ENCODE data around the gene FANCC.
"Not testable (repeated sequence)": the region's sequence is repeated elsewhere in the genome, so short reads cannot be mapped to it uniquely, and the experiment has no call there.

The FANCC gene

GRCh38 chr9:95226921-95227320 lies 90.6 kb downstream of the FANCC start:
- DNase-seq (ENCODE audit: low read depth), result no peak

- DNase-seq (ENCODE audit: low read depth), result no peak
Observed at GRCh38 chr9:95225726-95226106, 91.8 kb downstream of the FANCC start.

- DNase-seq (ENCODE audit: low read depth), result no peak
Observed at GRCh38 chr9:95225076-95225725, 92.3 kb downstream of the FANCC start.

GRCh38 chr9:95224376-95225019 lies 93.0 kb downstream of the FANCC start:
- no peak for DNase-seq (ENCODE audit: low read depth)

- DNase-seq (ENCODE audit: low read depth), result not testable (repeated sequence)
Observed at GRCh38 chr9:95220352-95220751, 97.2 kb downstream of the FANCC start.

- no peak for DNase-seq (ENCODE audit: low read depth)
Observed at GRCh38 chr9:95218773-95219172, 98.7 kb downstream of the FANCC start.

- DNase-seq (ENCODE audit: low read depth), result no peak
Observed at GRCh38 chr9:95217936-95218335, 99.6 kb downstream of the FANCC start.

- DNase-seq (ENCODE audit: low read depth), result no peak
Observed at GRCh38 chr9:95215336-95215898, 102.1 kb downstream of the FANCC start.

- DNase-seq (ENCODE audit: low read depth), result no peak
Observed at GRCh38 chr9:95213117-95213516, 104.4 kb downstream of the FANCC start.

- no peak for DNase-seq (ENCODE audit: low read depth)
Observed at GRCh38 chr9:95211028-95211427, 106.5 kb downstream of the FANCC start.

GRCh38 chr9:95207403-95207802 lies 110.1 kb downstream of the FANCC start:
- no peak for DNase-seq (ENCODE audit: low read depth)

GRCh38 chr9:95206143-95206542 lies 111.4 kb downstream of the FANCC start:
- no peak for DNase-seq (ENCODE audit: low read depth)

GRCh38 chr9:95204710-95205109 lies 112.8 kb downstream of the FANCC start:
- no peak for DNase-seq (ENCODE audit: low read depth)

- no peak for DNase-seq (ENCODE audit: low read depth)
Observed at GRCh38 chr9:95204310-95204709, 113.2 kb downstream of the FANCC start.

GRCh38 chr9:95203019-95203418 lies 114.5 kb downstream of the FANCC start:
- not testable (repeated sequence) for DNase-seq (ENCODE audit: low read depth)

- no peak for DNase-seq (ENCODE audit: low read depth)
Observed at GRCh38 chr9:95202076-95202681, 115.3 kb downstream of the FANCC start.

GRCh38 chr9:95201206-95201605 lies 116.3 kb downstream of the FANCC start:
- DNase-seq (ENCODE audit: low read depth), result no peak

GRCh38 chr9:95197692-95198271 lies 119.7 kb downstream of the FANCC start:
- no peak for DNase-seq (ENCODE audit: low read depth)

GRCh38 chr9:95193480-95193879 lies 124.0 kb downstream of the FANCC start:
- no peak for DNase-seq (ENCODE audit: low read depth)

- DNase-seq (ENCODE audit: low read depth), result no peak
Observed at GRCh38 chr9:95193067-95193466, 124.4 kb downstream of the FANCC start.

GRCh38 chr9:95192631-95193030 lies 124.9 kb downstream of the FANCC start:
- DNase-seq (ENCODE audit: low read depth), result no peak

- DNase-seq (ENCODE audit: low read depth), result no peak
Observed at GRCh38 chr9:95190413-95190812, 127.1 kb downstream of the FANCC start.
